ENCODE data around the gene FIBCD1. TPM values are rescaled to one million over a fixed set of nuclear protein-coding genes. Genes with fewer than 3 reads are reported as not detected.
A peak's percentile ranks its signal among the peaks of the same experiment; 100 is the strongest.

FIBCD1 gene
- total and polyA plus RNA-seq, 12 donors = 0.11 to 55.7 (median 18.3) TPM

GRCh38 chr9:130930132-130930803 is 8.8 kb downstream of the FIBCD1 start:
- H3K27me3 ChIP-seq = no peaks in the 10 kb centered on the region
- no peak overlapping the region for H3K4me3 ChIP-seq
- no peaks in the 10 kb centered on the region for H3K36me3 ChIP-seq (replicated peaks in 1 of 2)
- no peaks in the 10 kb centered on the region for H3K9me3 ChIP-seq (replicated peaks in 1 of 3)
- peaks cover 20 to 24% of the 10 kb centered on the region in 2 donors for H3K4me1 ChIP-seq (replicated peaks in 1 of 2)
- WGBS, 4 donors = 88 to 93% (median 91%) methylated on average over 17 to 23 of the region's 23 CpGs
- intact Hi-C loops (cut with DNase I) = loop anchor here (5.0 to 10.0 kb wide), 3 partner anchors 43 to 225 kb away; no protein-coding TSS in a partner anchor
- no peak for DNase-seq
- no peak overlapping the region for H3K27ac ChIP-seq
- TF ChIP-seq CTCF (IDR thresholded peaks at IDR 0.05) = no peak
- TF ChIP-seq POLR2A (IDR thresholded peaks at IDR 0.05) = no peak

GRCh38 chr9:130929571-130930038 is 9.4 kb downstream of the FIBCD1 start:
- 91 to 96% (median 92%) methylated on average over 9 to 36 of the region's 36 CpGs for WGBS, 4 donors
- TF ChIP-seq CTCF (IDR thresholded peaks at IDR 0.05) = no peak
- TF ChIP-seq POLR2A (IDR thresholded peaks at IDR 0.05) = no peak
- intact Hi-C loops (cut with DNase I) = loop anchor here (5.0 to 10.0 kb wide), 3 partner anchors 42 to 225 kb away; no protein-coding TSS in a partner anchor
- Histone ChIP-seq H3K4me3 (no peak overlapping the region), H3K27ac (no peak overlapping the region), H3K36me3 (replicated peaks in 1 of 2) (no peaks in the 10 kb centered on the region), H3K4me1 (replicated peaks in 1 of 2) (peaks cover 15 to 19% of the 10 kb centered on the region in 2 donors), H3K9me3 (replicated peaks in 1 of 3) (no peaks in the 10 kb centered on the region), H3K27me3 (no peaks in the 10 kb centered on the region)
- DNase-seq = no peak

GRCh38 chr9:130927995-130928900 is 10.8 kb downstream of the FIBCD1 start:
- DNase-seq = peak; percentile 78 to 91 (median 84)
- H3K27me3 ChIP-seq = no peaks in the 10 kb centered on the region
- H3K36me3 ChIP-seq (replicated peaks in 1 of 2) = no peaks in the 10 kb centered on the region
- intact Hi-C loops (cut with DNase I) = no loop called here
- 33 to 40% (median 35%) methylated on average over 8 to 14 of the region's 14 CpGs for WGBS, 4 donors
- no peaks in the 10 kb centered on the region for H3K9me3 ChIP-seq (replicated peaks in 1 of 3)
- H3K4me3 ChIP-seq = peak overlapping the region in 1 of 4 donors; percentile 3
- peaks cover 10 to 15% of the 10 kb centered on the region in 2 donors for H3K4me1 ChIP-seq (replicated peaks in 1 of 2)
- H3K27ac ChIP-seq = peak overlapping the region in 1 of 5 donors; percentile 45
- no peak for TF ChIP-seq POLR2A (IDR thresholded peaks at IDR 0.05)
- no peak for TF ChIP-seq CTCF (IDR thresholded peaks at IDR 0.05)

GRCh38 chr9:130927338-130927737 is 11.7 kb downstream of the FIBCD1 start:
- no peak for DNase-seq
- Histone ChIP-seq H3K4me1 (replicated peaks in 1 of 2) (peaks cover 7 to 9% of the 10 kb centered on the region in 2 donors), H3K27me3 (no peaks in the 10 kb centered on the region), H3K9me3 (replicated peaks in 1 of 3) (no peaks in the 10 kb centered on the region), H3K4me3 (no peak overlapping the region), H3K36me3 (replicated peaks in 1 of 2) (no peaks in the 10 kb centered on the region), H3K27ac (no peak overlapping the region)
- WGBS, 4 donors = 87 to 93% (median 89%) methylated on average over 8 to 10 of the region's 10 CpGs
- no peak for TF ChIP-seq CTCF (IDR thresholded peaks at IDR 0.05)
- TF ChIP-seq POLR2A (IDR thresholded peaks at IDR 0.05) = no peak
- intact Hi-C loops (cut with DNase I) = no loop called here
